ENCODE results near the gene PTBP1. TPM values are rescaled to one million over a fixed set of nuclear protein-coding genes. Genes with fewer than 3 reads are reported as not detected.

Gene PTBP1
- total and polyA plus RNA-seq, 9 of the 15 experiments (the other 6 are each of a cell fraction or from before 2014, with no cell fraction given), result 14.0 to 759 (median 234) TPM

- peak in 1 of 2 experiments; percentile 40; a peak in 1 of 4 replicates for TF ChIP-seq ZMIZ1 (IDR thresholded peaks at IDR 0.05; ENCODE audit: low read depth in 2 of 2, low read length in 2 of 2)
- TF ChIP-seq NR2C1 (IDR thresholded peaks at IDR 0.05), result no peak
- TF ChIP-seq NR2C1 (tag; IDR thresholded peaks at IDR 0.05), result no peak
- no peak for TF ChIP-seq PHF21A (IDR thresholded peaks at IDR 0.05; ENCODE audit: borderline replicate concordance, low read depth)
- no peak for TF ChIP-seq E4F1 (CRISPR knock-in tag; IDR thresholded peaks at IDR 0.05; ENCODE audit: borderline replicate concordance)
- TF ChIP-seq ZNF655 (CRISPR knock-in tag; IDR thresholded peaks at IDR 0.05), result no peak
- no peak for TF ChIP-seq ZNF398 (CRISPR knock-in tag; IDR thresholded peaks at IDR 0.05)
- no peak for TF ChIP-seq MTF1 (CRISPR knock-in tag; IDR thresholded peaks at IDR 0.05; ENCODE audit: borderline replicate concordance)
- no peak for TF ChIP-seq C11orf30 (IDR thresholded peaks at IDR 0.05; ENCODE audit: low read depth)
- no peak for TF ChIP-seq ZBTB33 (CRISPR knock-in tag; IDR thresholded peaks at IDR 0.05)
- no peak for TF ChIP-seq POLR3G (IDR thresholded peaks at IDR 0.05; ENCODE audit: extremely low read depth, insufficient read length, insufficient replicate concordance)
- TF ChIP-seq ZNF23 (CRISPR knock-in tag; IDR thresholded peaks at IDR 0.05), result no peak
- TF ChIP-seq SRSF7 (optimal IDR thresholded peaks at IDR 0.05; ENCODE audit: low read depth, low read length), result no peak
- no peak for TF ChIP-seq ZNF347 (CRISPR knock-in tag; IDR thresholded peaks at IDR 0.05; ENCODE audit: low read depth)
- no peak for TF ChIP-seq KLF6 (CRISPR knock-in tag; IDR thresholded peaks at IDR 0.05; ENCODE audit: borderline replicate concordance)
- TF ChIP-seq FUS (optimal IDR thresholded peaks at IDR 0.05; ENCODE audit: low read depth, low read length), result no peak
Observed at GRCh38 chr19:823565-824121, 26.4 kb downstream of the PTBP1 start (continued).

All from K562 (cell line).